Nucleus accumbens (tissue), 56 donors: ENCODE data around the gene UBE4A.

ENCODE experiments used
- DNase-seq, 56 donors: peaks; one replicate each; lab custom pipeline; 2025; lab: John Stamatoyannopoulos, UW

The UBE4A gene, protein sequence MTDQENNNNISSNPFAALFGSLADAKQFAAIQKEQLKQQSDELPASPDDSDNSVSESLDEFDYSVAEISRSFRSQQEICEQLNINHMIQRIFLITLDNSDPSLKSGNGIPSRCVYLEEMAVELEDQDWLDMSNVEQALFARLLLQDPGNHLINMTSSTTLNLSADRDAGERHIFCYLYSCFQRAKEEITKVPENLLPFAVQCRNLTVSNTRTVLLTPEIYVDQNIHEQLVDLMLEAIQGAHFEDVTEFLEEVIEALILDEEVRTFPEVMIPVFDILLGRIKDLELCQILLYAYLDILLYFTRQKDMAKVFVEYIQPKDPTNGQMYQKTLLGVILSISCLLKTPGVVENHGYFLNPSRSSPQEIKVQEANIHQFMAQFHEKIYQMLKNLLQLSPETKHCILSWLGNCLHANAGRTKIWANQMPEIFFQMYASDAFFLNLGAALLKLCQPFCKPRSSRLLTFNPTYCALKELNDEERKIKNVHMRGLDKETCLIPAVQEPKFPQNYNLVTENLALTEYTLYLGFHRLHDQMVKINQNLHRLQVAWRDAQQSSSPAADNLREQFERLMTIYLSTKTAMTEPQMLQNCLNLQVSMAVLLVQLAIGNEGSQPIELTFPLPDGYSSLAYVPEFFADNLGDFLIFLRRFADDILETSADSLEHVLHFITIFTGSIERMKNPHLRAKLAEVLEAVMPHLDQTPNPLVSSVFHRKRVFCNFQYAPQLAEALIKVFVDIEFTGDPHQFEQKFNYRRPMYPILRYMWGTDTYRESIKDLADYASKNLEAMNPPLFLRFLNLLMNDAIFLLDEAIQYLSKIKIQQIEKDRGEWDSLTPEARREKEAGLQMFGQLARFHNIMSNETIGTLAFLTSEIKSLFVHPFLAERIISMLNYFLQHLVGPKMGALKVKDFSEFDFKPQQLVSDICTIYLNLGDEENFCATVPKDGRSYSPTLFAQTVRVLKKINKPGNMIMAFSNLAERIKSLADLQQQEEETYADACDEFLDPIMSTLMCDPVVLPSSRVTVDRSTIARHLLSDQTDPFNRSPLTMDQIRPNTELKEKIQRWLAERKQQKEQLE

DNA sequence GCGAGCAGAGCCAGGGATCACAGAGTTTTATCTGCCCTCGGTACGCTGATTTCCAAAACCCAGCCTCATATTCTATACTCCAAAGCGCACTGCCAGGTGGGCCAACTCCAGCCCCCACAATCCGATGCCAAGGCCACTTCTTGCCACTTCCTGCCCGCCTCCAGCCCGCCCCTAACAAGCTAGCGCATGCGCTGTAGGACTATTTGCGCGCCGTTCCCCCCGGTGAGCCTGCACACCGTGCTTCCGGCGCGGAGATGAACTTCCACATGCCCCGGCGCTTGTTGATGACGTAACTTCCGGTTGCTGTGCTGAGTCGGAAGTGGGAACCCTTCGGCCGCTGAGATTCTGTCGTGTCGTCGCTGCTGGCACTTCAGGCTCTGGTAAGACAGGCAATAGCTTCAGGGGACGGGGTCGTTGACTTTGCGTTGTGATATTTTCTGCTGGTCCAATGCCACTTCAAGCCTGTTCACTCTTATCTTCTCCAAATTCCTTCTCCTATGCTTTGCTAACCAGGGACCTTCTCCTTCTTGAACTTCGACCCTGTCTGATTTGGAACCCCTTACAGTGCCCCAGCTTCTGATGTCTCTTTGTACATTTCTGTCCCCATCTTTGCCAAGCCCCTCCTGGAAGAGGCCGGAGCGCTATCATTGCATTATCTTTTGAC is at the start of gene UBE4A:
UBE4A (plus strand) TSS at position 306 of the 664 bp plus-strand sequence. CDS start 5,481 bp downstream, outside the sequence.
- DNase-seq, result peak; percentile 50 to 97 (median 91)

DNA sequence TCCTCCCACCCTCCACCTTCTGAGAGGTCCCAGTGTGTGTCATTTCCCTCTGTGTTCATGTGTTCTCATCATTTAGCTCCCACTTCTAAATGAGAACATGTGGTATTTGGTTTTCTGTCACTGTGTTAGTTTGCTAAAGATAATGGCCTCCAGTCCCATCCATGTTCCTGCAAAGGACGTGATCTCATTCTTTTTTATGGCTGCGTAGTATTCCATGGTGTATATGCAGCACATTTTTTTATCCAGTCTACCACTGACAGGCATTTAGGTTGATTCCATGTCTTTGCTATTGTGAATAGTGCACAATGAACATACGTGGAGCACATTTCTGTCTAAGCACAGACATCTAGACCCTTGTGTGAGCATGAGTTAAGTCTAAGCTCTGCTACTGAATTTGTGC is 49.1 kb upstream of the UBE4A start:
- DNase-seq, result no peak

DNA sequence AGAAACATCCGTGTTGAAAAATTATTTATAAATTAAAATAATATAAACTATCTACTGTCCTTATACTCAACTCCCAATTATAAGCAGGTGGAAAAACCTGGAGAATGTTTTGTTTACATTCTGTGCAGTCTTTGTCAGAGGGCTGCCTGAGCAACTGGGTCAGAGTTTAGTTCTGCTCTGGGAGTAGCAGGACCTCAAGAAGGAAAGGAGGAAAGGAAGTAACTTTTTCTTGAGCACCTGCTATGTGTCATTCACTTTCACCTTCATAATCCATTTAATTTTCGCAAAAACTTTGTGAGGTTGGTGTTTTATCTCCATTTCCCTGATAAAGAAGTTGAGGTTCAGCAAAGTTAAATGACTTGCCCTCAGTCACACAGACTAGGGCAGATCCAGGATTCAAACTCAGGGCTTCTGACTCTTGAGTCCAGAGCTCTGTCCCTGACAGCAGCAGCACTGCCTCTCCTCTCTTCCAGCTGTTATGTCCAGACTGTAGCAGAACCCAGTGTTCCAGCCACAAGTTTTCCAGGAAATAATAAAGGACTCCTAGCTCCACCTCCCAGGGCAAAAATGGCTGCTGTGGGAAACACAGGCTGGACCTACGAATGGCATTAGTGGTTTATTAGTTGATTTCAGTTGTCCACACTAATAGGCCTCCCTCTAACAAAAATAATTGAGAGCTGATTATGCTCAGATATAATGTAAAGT is 48.5 kb upstream of the UBE4A start:
- no peak for DNase-seq

DNA sequence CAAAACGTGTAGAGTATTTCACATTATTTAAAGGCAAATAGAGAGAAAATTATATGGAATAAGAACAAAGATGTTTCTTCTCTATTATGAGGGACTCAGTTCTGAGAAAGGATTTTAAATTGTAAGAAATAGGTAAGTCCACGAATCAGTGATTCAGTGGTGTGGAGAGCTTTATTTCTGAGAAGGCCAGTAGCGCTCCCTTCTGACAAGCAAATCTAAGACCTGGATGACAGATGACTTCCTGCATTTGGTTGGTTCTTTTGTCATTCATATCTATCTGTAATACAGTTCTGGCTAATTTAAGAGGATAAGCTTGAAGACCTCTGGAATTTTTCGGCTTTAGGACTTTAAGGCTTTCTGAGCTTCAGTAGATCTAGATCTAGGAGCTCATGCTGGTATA is 47.9 kb upstream of the UBE4A start:
- no peak for DNase-seq

DNA sequence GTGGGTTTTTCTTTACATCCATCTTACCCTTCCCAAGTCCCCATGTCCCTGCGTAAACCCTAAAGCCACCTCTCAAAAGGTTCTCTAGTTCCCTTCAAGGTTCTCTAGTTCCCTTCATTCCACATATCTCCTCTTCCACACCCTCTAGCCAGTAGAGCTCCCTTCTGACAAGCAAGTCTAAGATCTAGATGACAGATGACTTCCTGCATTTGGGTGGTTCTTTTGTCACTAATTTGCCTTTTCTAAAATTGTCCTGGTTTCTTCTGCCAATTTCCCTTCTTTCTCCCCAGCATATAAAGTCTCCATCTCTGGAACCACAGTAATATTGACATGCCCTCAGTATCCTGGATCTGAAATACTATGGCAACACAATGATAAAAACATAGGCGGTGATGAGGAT is 47.1 kb upstream of the UBE4A start:
- DNase-seq, result no peak

DNA sequence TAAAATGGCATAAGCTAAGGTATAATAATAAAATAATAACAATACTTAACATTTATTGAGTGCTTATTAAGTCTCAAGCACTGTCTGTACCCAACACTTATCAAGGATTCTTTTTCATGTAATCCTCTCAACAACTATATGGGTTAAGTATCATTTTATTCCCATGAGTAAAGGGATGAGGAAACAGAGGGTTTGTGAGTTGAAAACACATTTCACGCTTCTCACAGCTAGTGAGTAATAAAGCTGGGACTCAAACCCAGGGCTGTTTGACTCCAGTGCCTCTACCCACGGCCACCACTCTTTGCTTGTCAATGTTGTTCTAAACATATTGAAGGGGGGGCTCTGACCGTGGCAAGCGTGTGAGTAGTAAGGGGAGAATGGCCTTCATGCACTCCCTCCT is 46.2 kb upstream of the UBE4A start:
- DNase-seq, result no peak

DNA sequence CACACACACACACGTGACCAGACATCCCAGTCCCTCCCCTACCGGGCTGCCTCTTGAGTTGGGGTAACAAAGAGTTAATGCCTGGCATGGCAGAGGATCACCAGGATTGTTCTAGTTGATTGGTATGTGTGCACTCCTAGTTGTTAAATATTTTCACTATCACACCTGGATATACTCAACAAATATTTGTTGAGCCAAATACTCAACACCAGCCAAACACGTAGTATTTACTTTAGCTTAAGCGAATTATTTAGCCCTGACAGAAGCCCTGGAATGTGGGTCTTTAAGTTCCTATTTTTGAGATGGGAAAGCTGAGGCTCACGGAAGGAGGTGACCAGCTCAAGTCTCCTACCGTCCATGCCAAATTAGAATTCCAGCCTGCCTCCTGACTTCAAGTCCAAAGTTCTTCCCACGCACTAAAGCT is 44.4 kb upstream of the UBE4A start:
- no peak for DNase-seq

DNA sequence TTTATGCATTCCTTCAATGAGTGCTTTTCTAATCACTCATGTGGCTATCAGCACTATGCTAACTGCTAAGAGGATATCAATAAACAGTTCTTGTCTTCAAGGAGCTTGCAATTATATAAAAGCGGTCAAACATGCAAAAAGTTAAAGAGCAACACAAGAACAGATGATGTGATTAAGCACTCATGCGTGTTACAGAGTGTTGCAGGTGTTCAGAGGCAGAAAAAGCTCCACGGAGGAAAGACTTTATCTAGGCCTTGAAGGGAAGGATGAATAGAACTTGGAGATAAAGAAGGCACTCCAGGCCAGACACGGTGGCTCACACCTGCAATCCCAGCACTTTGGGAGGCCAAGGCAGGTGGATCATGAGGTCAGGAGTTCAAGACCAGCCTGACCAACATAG is 41.3 kb upstream of the UBE4A start:
- DNase-seq, result no peak

DNA sequence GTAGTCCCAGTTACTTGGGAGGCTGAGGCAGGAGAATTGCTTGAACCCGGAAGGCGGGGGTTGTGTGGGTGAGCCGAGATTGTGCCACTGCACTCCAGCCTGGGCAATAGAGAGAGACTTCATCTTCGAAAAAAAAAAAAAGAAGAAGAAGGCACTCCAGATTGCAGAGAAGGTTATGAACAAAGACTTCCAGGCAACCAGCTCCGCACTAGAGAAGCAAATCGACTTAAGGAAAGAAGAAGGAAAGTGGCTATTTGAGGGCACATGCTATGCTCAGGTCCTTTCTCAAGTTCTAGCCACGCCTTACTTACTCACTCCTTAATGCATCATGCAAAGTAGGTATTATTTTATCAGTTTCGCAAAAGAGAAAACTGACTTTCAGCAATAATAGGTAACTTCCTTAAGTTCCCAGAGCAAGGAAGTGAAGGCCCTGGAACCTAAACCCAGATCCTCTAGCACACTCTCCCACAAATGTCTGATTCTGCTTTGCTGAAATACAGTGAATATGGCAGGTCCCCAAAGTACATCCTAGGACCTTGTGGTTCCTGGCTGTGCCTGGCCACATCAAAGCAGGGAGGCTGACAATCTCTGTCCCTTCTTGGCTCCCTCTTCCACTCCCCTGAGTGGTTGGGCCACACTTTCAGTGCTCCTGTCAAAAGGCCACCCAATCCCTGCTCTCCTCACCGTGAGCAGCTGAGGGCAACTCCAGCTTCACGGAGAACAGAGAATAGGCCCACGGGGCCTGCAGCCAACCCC is 40.6 kb upstream of the UBE4A start:
- DNase-seq, result no peak

GRCh38 chr11:118319337-118319707 is 40.1 kb upstream of the UBE4A start:
- DNase-seq, result peak in 2 of 56 donors; percentile 6 to 7

DNA sequence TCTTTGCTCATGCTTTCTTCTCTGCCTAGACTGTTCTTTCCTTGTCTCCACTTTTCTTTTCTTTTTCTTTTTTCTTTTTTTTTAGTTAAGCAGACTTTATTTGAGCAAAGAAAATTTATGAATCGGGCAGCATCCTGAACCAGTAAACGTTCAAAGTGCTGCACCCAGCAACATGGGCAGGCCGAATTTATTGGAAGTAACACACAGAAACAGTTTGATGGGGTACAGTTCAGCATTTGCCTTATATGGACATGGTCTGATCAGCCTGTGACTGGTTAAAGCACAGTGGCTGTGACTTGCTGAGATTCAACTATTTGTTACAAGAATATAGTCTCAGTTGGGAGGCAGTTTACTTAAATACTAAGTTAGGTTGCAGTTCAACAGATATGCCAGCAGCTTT is 38.9 kb upstream of the UBE4A start:
- DNase-seq, result no peak

DNA sequence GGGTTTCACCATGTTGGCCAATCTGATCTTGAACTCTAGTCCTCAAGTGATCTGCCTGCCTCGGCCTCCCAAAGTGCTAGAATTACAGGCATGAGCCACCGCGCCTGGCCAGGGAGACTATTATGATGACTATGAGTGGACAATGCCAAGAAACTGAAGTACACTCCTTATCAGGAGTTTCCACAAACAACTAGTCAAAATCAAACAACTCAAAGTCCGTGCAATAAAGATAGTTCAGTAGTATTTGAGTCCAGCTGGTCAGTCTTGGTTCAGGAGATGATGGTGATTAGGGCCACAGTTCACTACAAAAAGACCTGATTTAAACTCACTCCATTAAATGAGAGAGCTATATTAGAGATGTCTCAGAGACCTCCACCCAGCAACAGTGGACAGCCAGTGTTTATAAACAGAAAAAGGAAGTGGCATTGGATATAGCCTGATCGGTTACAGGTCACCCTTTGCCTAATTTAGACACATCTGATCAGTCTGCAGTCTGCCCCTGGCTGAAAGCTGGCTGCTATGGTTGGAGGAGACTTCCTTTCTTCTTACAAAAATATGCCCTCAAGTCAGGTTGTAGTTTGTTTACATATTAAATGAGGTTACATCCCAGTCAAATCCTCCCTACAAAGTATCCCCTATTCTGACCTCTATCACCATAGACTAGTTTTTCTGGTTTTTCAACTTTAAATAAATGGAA is 37.9 kb upstream of the UBE4A start:
- DNase-seq, result no peak

DNA sequence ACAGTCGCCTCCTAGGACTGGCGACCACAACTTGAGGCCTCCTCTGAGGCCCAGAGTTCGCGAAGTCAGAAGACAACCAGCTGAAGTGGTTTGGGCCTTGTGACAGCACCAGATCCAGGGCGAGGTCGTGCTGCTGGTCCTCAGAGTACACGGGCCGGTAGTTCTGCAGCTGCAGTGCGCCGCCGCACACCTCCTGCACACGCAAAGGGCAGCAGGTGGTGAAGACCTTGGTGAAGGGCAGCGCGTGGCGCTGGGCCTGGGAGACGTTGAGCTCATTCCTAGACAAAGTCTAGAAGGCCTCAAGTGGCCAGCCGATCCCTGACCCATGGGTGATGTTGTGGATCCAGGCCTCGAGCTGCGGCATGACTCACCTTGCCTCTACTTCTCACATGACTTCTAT is 36.7 kb upstream of the UBE4A start:
- DNase-seq, result no peak

DNA sequence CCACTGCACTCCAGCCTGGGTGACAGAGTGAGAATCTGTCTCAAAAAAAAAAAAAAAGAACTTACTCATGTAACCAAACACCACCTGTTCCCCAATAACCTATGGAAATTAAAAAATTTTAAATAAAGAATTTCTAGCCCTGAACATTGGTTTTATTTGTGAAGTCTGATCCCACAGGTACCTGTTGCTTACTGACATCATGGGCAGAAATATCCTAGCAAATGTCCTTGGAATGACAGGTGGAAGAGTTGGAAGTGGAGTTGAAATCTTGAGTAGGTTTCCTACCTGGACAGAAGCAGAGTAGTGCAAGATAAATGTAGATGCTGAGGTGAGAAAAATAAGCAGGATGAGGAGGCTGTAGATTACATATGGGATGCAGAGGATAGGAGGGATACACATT is 34.1 kb upstream of the UBE4A start:
- DNase-seq, result no peak

DNA sequence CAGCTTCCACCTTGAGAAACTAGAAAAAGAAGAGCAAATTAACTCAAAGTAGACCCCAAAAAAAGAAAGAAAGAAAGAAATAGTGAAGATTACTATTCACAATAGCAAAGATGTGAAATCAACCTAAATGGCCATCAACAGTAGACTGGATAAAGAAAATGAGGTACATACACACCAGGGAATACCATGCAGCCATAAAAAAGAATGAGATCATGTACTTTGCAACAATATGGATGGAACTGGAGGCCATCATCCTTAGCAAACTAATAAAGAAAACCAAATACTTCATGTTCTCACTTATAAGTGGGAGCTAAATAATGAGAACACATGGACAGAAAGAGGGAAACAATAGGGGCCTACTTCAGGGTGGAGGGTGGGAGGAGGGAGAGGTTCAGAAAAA is 30.7 kb upstream of the UBE4A start:
- no peak for DNase-seq

DNA sequence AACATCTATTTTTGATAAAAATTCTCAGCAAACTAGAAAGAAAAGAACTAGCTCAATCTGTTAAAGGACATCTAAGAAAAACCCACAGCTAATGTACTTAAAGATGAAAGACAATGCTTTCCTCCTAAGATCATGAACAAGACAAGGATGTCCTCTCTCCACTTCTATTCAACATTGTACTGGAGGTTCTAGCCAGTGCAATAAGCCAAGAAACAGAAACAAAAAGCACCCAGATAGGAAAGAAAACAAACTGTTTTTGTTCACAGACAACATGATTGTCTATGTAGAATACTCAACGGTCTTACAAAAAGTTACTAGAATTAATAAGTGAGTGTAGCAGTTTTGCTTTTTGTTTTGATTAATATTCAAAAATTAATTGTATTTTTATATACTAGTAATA is 24.7 kb upstream of the UBE4A start:
- DNase-seq, result no peak

DNA sequence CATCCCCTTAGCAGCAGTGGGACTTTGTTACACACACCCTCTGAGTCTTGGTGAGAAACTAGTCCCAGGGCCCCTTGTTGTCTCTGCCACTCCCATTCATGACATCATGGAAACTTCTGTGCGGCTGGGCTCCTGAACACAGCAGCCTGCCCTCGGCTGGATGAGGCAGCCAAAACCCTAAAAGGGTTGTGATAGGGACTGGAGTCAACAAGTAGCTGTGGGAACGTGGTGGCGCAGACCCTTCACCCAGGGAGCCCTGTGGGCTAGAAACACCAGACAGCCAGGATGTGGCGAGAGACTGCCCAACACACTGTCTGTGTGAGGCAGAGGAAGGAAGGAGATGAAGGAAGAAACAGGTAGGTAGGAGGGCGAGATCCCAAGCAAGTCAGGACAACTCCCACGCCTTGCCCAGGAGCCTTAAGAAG is 20.8 kb upstream of the UBE4A start:
- no peak for DNase-seq

GRCh38 chr11:118339281-118339961 is 20.0 kb upstream of the UBE4A start:
- DNase-seq, result no peak
